Measurements from ENCODE around the gene PRPF19.
A peak's percentile ranks its signal among the peaks of the same experiment; 100 is the strongest.

The PRPF19 gene

GRCh38 chr11:60900673-60901404, 5.5 kb downstream of the PRPF19 start:
- no peak for DNase-seq

- DNase-seq: no peak
Measured at GRCh38 chr11:60899977-60900376, 6.4 kb downstream of the PRPF19 start.

- no peak for DNase-seq
Measured at GRCh38 chr11:60899046-60899936, 7.1 kb downstream of the PRPF19 start.

- DNase-seq: no peak
Measured at GRCh38 chr11:60897496-60897895, 8.9 kb downstream of the PRPF19 start.

GRCh38 chr11:60895687-60896086, 10.7 kb downstream of the PRPF19 start:
- DNase-seq: no peak

- no peak for DNase-seq
Measured at GRCh38 chr11:60891103-60891741, 15.2 kb downstream of the PRPF19 start.

GRCh38 chr11:60890696-60891095, 15.7 kb downstream of the PRPF19 start:
- DNase-seq: no peak

GRCh38 chr11:60889869-60890311, 16.5 kb downstream of the PRPF19 start:
- DNase-seq: no peak

GRCh38 chr11:60887556-60887955, 18.8 kb downstream of the PRPF19 start:
- peak; percentile 30 for DNase-seq

GRCh38 chr11:60880643-60881282, 25.6 kb downstream of the PRPF19 start:
- DNase-seq: no peak

GRCh38 chr11:60879971-60880588, 26.3 kb downstream of the PRPF19 start:
- no peak for DNase-seq

- DNase-seq: no peak
Measured at GRCh38 chr11:60879104-60879503, 27.3 kb downstream of the PRPF19 start.

GRCh38 chr11:60878245-60879101, 27.9 kb downstream of the PRPF19 start:
- DNase-seq: no peak

- DNase-seq: no peak
Measured at GRCh38 chr11:60876168-60876485, 30.3 kb downstream of the PRPF19 start.

- no peak for DNase-seq
Measured at GRCh38 chr11:60875366-60876167, 30.8 kb downstream of the PRPF19 start.

GRCh38 chr11:60874421-60875365, 31.7 kb downstream of the PRPF19 start:
- no peak for DNase-seq

- DNase-seq: no peak
Measured at GRCh38 chr11:60873533-60873932, 32.9 kb downstream of the PRPF19 start.

- no peak for DNase-seq
Measured at GRCh38 chr11:60872961-60873524, 33.3 kb downstream of the PRPF19 start.

Data from activated T-cell treated with anti-CD3 and anti-CD28 coated beads for 4 hours (primary cell).